Esophagus squamous epithelium (tissue), 5 donors: ENCODE measurements around the gene PLPP4. TPM values are rescaled to one million over a fixed set of nuclear protein-coding genes. Genes with fewer than 3 reads are reported as not detected.

Experiments
- DNase-seq: peaks from one replicate; lab custom pipeline; 2025; lab: John Stamatoyannopoulos, UW
- H3K27ac ChIP-seq, 4 donors: fragments of 200-600 bp; sonication (generic); one replicate each; pipeline ENCODE4 v1.5.1; 2016 to 2019; ENCODE audit warnings: mild to moderate bottlenecking in 1 of 4
- H3K27me3 ChIP-seq, 4 donors: fragments of 200-600 bp; sonication (generic); 1 replicate in 3 of 4; 2 replicates in 1 of 4; pipeline versions ENCODE4 v1.5.1 to v1.6.0; 2017 to 2021; ENCODE audit warnings: antibody characterized with exemption in 1 of 4
- H3K36me3 ChIP-seq, 3 donors: fragments of 200-600 bp; sonication (generic); one replicate each; pipeline ENCODE4 v1.5.1; 2016 to 2019
- H3K4me1 ChIP-seq, 3 donors: fragments of 200-600 bp; sonication (generic); one replicate each; pipeline ENCODE4 v1.5.1; 2017 to 2019
- H3K4me3 ChIP-seq, 4 donors: fragments of 200-600 bp; sonication (generic); 1 replicate in 3 of 4; 2 replicates in 1 of 4; pipeline ENCODE4 v1.5.1; 2016 to 2019; ENCODE audit warnings: mild to moderate bottlenecking in 2 of 4, moderate library complexity in 1 of 4
- H3K9me3 ChIP-seq, 3 donors: fragments of 200-600 bp; sonication (generic); one replicate each; pipeline ENCODE4 v1.5.1; 2016 to 2019
- CTCF ChIP-seq, 6 experiments: fragments of 450-650 bp in 4 of 6; fragments of 200-600 bp in 2 of 6; sonication (generic) in 2 of 6; IDR thresholded peaks; one replicate each; pipeline ENCODE4 v1.5.1; 2016 to 2019; ENCODE audit warnings: antibody characterized with exemption in 6 of 6, mild to moderate bottlenecking in 4 of 6, moderate library complexity in 4 of 6
- POLR2A ChIP-seq, 4 donors: fragments of 450-650 bp; IDR thresholded peaks; one replicate each; pipeline ENCODE4 v1.6.1; 2017; ENCODE audit warnings: antibody characterized with exemption in 4 of 4, mild to moderate bottlenecking in 4 of 4, moderate library complexity in 3 of 4
- WGBS, 2 donors: methylation state at CpG; one replicate each; pipeline ENCODE4 v1.1.5; 2018; 5-methylcytosine and 5-hydroxymethylcytosine counted together
- intact Hi-C: fragments of 100-400 bp; cut with DNase I; formaldehyde crosslinking; loops from one replicate; pipeline ENCODE4 v1.15.0; 2022
- total RNA-seq, 4 donors: library from RNA; depleted of rRNA; stranded (reverse); fragments of >200 nt; gene quantifications; one replicate each; pipeline ENCODE4 v1.1.0, GENCODE V29; 2016
- donor health status: DM: yes; HTN: yes; CAD: no.

PLPP4 gene
- total RNA-seq, 4 donors from 2014 or later, result 0.38 to 0.49 TPM; not detected in 2

- H3K36me3 ChIP-seq, result no peaks in the 10 kb centered on the region
- no peaks in the 10 kb centered on the region for H3K9me3 ChIP-seq
- H3K4me3 ChIP-seq, result no peak overlapping the region
- no peak for DNase-seq
- TF ChIP-seq POLR2A (IDR thresholded peaks at IDR 0.05) (no peak), CTCF (IDR thresholded peaks at IDR 0.05) (no peak)
- no peak overlapping the region for H3K27ac ChIP-seq
- no peaks in the 10 kb centered on the region for H3K27me3 ChIP-seq
- no peaks in the 10 kb centered on the region for H3K4me1 ChIP-seq
- intact Hi-C loops, result no loop called here
Measured at GRCh38 chr10:120610791-120611190, 153.8 kb downstream of the PLPP4 start.

GRCh38 chr10:120612756-120613155 is 155.7 kb downstream of the PLPP4 start:
- DNase-seq, result no peak
- no peaks in the 10 kb centered on the region for H3K9me3 ChIP-seq
- TF ChIP-seq CTCF (IDR thresholded peaks at IDR 0.05), result no peak
- TF ChIP-seq POLR2A (IDR thresholded peaks at IDR 0.05), result no peak
- H3K4me3 ChIP-seq, result no peak overlapping the region
- intact Hi-C loops, result no loop called here
- no peaks in the 10 kb centered on the region for H3K27me3 ChIP-seq
- no peaks in the 10 kb centered on the region for H3K36me3 ChIP-seq
- H3K4me1 ChIP-seq, result no peaks in the 10 kb centered on the region
- no peak overlapping the region for H3K27ac ChIP-seq
- 54 to 57% methylated on average over 2 of the region's 2 CpGs for WGBS, 2 donors

- 35 to 55% methylated on average over 3 of the region's 3 CpGs for WGBS, 2 donors
- intact Hi-C loops, result no loop called here
Measured at GRCh38 chr10:120613180-120613579, 156.2 kb downstream of the PLPP4 start.

GRCh38 chr10:120614680-120615079 is 157.7 kb downstream of the PLPP4 start:
- no peaks in the 10 kb centered on the region for H3K9me3 ChIP-seq
- H3K27ac ChIP-seq, result no peak overlapping the region
- TF ChIP-seq CTCF (IDR thresholded peaks at IDR 0.05) (no peak), POLR2A (IDR thresholded peaks at IDR 0.05) (no peak)
- no peaks in the 10 kb centered on the region for H3K36me3 ChIP-seq
- no peaks in the 10 kb centered on the region for H3K27me3 ChIP-seq
- no peaks in the 10 kb centered on the region for H3K4me1 ChIP-seq
- DNase-seq, result no peak
- intact Hi-C loops, result no loop called here
- H3K4me3 ChIP-seq, result no peak overlapping the region

More at GRCh38 chr10:120613180-120613579, 156.2 kb downstream of the PLPP4 start:
- TF ChIP-seq CTCF (IDR thresholded peaks at IDR 0.05), result no peak
- no peak for TF ChIP-seq POLR2A (IDR thresholded peaks at IDR 0.05)
- Histone ChIP-seq H3K27ac (no peak overlapping the region), H3K4me3 (no peak overlapping the region), H3K36me3 (no peaks in the 10 kb centered on the region), H3K9me3 (no peaks in the 10 kb centered on the region), H3K4me1 (no peaks in the 10 kb centered on the region), H3K27me3 (no peaks in the 10 kb centered on the region)
- no peak for DNase-seq

- H3K4me3 ChIP-seq, result no peak overlapping the region
- no peak overlapping the region for H3K27ac ChIP-seq
- TF ChIP-seq POLR2A (IDR thresholded peaks at IDR 0.05), result no peak
- TF ChIP-seq CTCF (IDR thresholded peaks at IDR 0.05), result no peak
- no peaks in the 10 kb centered on the region for H3K9me3 ChIP-seq
- H3K27me3 ChIP-seq, result no peaks in the 10 kb centered on the region
- H3K36me3 ChIP-seq, result no peaks in the 10 kb centered on the region
- no peaks in the 10 kb centered on the region for H3K4me1 ChIP-seq
- intact Hi-C loops, result no loop called here
- WGBS, 2 donors, result 51 to 63% methylated on average over 3 of the region's 3 CpGs
- DNase-seq, result no peak
Measured at GRCh38 chr10:120616311-120616911, 159.4 kb downstream of the PLPP4 start.
